PFSK-1 (cell line): ENCODE results near the gene KIF26B.

ENCODE experiments used
- FOXP2 ChIP-seq: optimal IDR thresholded peaks from 2 replicates; pipeline ENCODE3; 2011; ENCODE audit warnings: borderline replicate concordance, control low read depth, inconsistent platforms; ENCODE audit not compliant: insufficient read depth; ENCODE audit errors: extremely low read length, extremely low read depth
- POLR2AphosphoS5 ChIP-seq: IDR thresholded peaks from 2 replicates; pipeline ENCODE4 v1.6.1; 2012; ENCODE audit warnings: low read depth, mild to moderate bottlenecking, control low read depth, low read length, moderate library complexity
- REST ChIP-seq, 2 experiments: IDR thresholded peaks; 2 replicates each; pipeline versions ENCODE4 v1.6.1 to v1.8.0; 2011 to 2012; ENCODE audit warnings: low read depth in 2 of 2, low read length in 2 of 2, control low read depth in 1 of 2, inconsistent platforms in 1 of 2, mild to moderate bottlenecking in 1 of 2, moderate library complexity in 1 of 2; ENCODE audit not compliant: insufficient read depth in 1 of 2
- SIN3A ChIP-seq: IDR thresholded peaks from 2 replicates; pipeline ENCODE4 v1.6.1; 2012; ENCODE audit warnings: mild to moderate bottlenecking, low read length, moderate library complexity, borderline replicate concordance; ENCODE audit not compliant: insufficient read depth
- TAF1 ChIP-seq: IDR thresholded peaks from 2 replicates; pipeline ENCODE4 v1.6.1; 2012; ENCODE audit warnings: low read length, control low read depth, borderline replicate concordance; ENCODE audit not compliant: insufficient read depth

The KIF26B gene

GRCh38 chr1:245116131-245116530, 38.7 kb upstream of the KIF26B start:
- TF ChIP-seq POLR2AphosphoS5 (no peak), REST (IDR thresholded peaks at IDR 0.05; ENCODE audit: insufficient read depth in 1 of 2, low read depth in 2 of 2, low read length in 2 of 2) (no peak), SIN3A (no peak)

- TF ChIP-seq POLR2AphosphoS5: no peak
- TF ChIP-seq FOXP2: no peak
- no peak for TF ChIP-seq TAF1
- no peak for TF ChIP-seq SIN3A
- TF ChIP-seq REST (IDR thresholded peaks at IDR 0.05; ENCODE audit: insufficient read depth in 1 of 2, low read depth in 2 of 2, low read length in 2 of 2): no peak
These were observed 38.0 kb upstream of the KIF26B start for GRCh38 chr1:245116751-245117150.

DNA sequence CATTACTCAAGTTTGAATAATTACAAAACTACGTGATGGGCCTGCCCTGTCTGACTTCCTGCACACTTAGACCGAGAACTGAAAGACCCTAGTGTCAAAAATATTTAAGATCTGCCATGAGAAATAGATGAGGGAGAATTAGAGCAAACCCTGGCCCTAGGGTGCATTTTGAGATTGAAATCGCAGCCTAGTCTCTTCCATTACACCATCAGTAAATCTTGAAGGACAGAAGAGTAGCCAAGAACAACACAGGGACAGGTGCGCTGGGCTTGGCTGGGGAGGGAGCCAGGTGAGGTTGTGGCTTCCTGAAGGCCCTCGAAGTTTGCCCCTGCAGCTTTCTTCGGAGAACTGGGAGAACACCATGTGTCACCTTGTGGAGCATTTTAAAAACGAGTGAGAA, 36.7 kb upstream of the KIF26B start:
- TF ChIP-seq FOXP2 (no peak), SIN3A (no peak), POLR2AphosphoS5 (no peak), REST (IDR thresholded peaks at IDR 0.05; ENCODE audit: insufficient read depth in 1 of 2, low read depth in 2 of 2, low read length in 2 of 2) (no peak), TAF1 (no peak)

GRCh38 chr1:245118806-245119205, 36.0 kb upstream of the KIF26B start:
- TF ChIP-seq TAF1 (no peak), POLR2AphosphoS5 (no peak), REST (IDR thresholded peaks at IDR 0.05; ENCODE audit: insufficient read depth in 1 of 2, low read depth in 2 of 2, low read length in 2 of 2) (no peak), FOXP2 (no peak), SIN3A (no peak)

DNA sequence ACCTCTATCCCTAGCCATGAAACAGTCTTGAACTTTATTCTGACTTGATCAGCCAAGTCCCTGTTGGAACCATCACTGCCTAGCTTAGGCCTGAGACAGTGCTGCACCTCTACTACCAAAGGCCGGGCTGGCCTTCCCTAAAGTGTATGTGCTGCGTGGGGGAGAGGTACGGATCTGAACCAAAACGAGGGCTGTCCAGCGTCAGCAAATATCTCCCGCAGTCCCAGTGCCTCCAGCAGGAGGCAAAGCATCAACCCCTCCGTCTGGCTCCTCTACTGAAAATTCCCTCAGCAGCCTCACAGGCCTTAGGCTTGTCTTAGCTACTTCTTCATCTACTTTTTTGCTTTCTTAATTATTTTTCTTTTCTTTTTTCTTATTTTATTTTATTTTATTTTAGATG, 33.3 kb upstream of the KIF26B start:
- no peak for TF ChIP-seq FOXP2
- no peak for TF ChIP-seq TAF1
- TF ChIP-seq REST (IDR thresholded peaks at IDR 0.05; ENCODE audit: insufficient read depth in 1 of 2, low read depth in 2 of 2, low read length in 2 of 2): no peak
- no peak for TF ChIP-seq SIN3A
- no peak for TF ChIP-seq POLR2AphosphoS5
